OCI-LY1 (cell line): Measurements from ENCODE around the gene CDH13.

ENCODE experiments used
- EZH2 ChIP-seq: fragments of 200-600 bp; sonication (generic), shearing (Covaris generic); IDR thresholded peaks from 2 replicates; pipeline ENCODE4 v1.8.0; 2017; ENCODE audit warnings: borderline replicate concordance, mixed run types, mild to moderate bottlenecking, antibody characterized with exemption, low read length, moderate library complexity, mixed read lengths
- TF ChIP-seq, protein P1 (sequence below): fragments of 200-600 bp; sonication (generic), shearing (Covaris generic); IDR thresholded peaks from 2 replicates; pipeline ENCODE4 v1.5.1; 2017; ENCODE audit warnings: mild to moderate bottlenecking, antibody characterized with exemption, low read length, moderate library complexity, mixed read lengths

DNA sequence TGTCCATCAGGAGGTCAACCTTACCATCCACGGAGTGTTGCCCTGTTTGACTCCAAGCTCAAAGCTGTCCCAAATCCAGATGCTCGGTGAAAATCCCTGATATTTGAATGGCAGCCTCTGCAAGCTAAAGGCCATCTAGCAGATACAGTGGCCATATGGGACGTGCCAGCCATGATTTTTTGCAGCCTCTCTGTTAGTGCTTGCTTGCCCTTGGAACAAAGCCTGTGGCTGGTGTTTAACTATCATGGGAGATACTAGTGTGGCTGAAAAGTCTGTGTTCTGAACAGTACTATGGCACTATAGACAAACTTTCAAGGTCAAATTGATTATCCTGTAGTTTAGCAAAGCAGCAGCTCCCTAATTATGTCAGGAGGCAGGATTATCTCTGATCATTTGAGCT lies 214.3 kb downstream of the CDH13 start:
- TF ChIP-seq, protein P1, sequence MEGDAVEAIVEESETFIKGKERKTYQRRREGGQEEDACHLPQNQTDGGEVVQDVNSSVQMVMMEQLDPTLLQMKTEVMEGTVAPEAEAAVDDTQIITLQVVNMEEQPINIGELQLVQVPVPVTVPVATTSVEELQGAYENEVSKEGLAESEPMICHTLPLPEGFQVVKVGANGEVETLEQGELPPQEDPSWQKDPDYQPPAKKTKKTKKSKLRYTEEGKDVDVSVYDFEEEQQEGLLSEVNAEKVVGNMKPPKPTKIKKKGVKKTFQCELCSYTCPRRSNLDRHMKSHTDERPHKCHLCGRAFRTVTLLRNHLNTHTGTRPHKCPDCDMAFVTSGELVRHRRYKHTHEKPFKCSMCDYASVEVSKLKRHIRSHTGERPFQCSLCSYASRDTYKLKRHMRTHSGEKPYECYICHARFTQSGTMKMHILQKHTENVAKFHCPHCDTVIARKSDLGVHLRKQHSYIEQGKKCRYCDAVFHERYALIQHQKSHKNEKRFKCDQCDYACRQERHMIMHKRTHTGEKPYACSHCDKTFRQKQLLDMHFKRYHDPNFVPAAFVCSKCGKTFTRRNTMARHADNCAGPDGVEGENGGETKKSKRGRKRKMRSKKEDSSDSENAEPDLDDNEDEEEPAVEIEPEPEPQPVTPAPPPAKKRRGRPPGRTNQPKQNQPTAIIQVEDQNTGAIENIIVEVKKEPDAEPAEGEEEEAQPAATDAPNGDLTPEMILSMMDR = no peak
- no peak for TF ChIP-seq EZH2
